HG02981 (cell line): ENCODE measurements around the gene REEP1.

ENCODE experiments used
- ATAC-seq: cut with Tn5 transposase; IDR thresholded peaks from one replicate; pipeline ENCODE4 v1.9.1; 2021; ENCODE audit warnings: mild to moderate bottlenecking, moderate library complexity; ENCODE audit not compliant: unreplicated experiment

Gene REEP1

GRCh38 chr2:86337244-86337835, at the start of gene REEP1:
TSS of gene REEP1 (minus strand) at chr2:86337626. CDS start at chr2:86337510, 116 bp downstream.
- no peak for ATAC-seq

- ATAC-seq: no peak
These were observed 46.4 kb upstream of the REEP1 start for GRCh38 chr2:86383844-86384243.

- ATAC-seq: no peak
These were observed 45.3 kb upstream of the REEP1 start for GRCh38 chr2:86382698-86383097.

GRCh38 chr2:86382108-86382507, 44.7 kb upstream of the REEP1 start:
- ATAC-seq: no peak

- ATAC-seq: no peak
These were observed 41.0 kb upstream of the REEP1 start for GRCh38 chr2:86378469-86378868.

GRCh38 chr2:86375623-86376022, 38.2 kb upstream of the REEP1 start:
- ATAC-seq: no peak

- no peak for ATAC-seq
These were observed 35.4 kb upstream of the REEP1 start for GRCh38 chr2:86372641-86373502.

- ATAC-seq: no peak
These were observed 34.7 kb upstream of the REEP1 start for GRCh38 chr2:86372133-86372532.

GRCh38 chr2:86371527-86371926, 34.1 kb upstream of the REEP1 start:
- no peak for ATAC-seq

GRCh38 chr2:86370579-86370978, 33.2 kb upstream of the REEP1 start:
- no peak for ATAC-seq

- ATAC-seq: no peak
These were observed 30.9 kb upstream of the REEP1 start for GRCh38 chr2:86368161-86368824.

GRCh38 chr2:86367499-86367777, 30.0 kb upstream of the REEP1 start:
- no peak for ATAC-seq

- no peak for ATAC-seq
These were observed 29.4 kb upstream of the REEP1 start for GRCh38 chr2:86366651-86367498.

- no peak for ATAC-seq
These were observed 27.5 kb upstream of the REEP1 start for GRCh38 chr2:86364894-86365293.

- ATAC-seq: no peak
These were observed 23.4 kb upstream of the REEP1 start for GRCh38 chr2:86360776-86361175.

- ATAC-seq: no peak
These were observed 21.5 kb upstream of the REEP1 start for GRCh38 chr2:86358957-86359356.

- no peak for ATAC-seq
These were observed 20.1 kb upstream of the REEP1 start for GRCh38 chr2:86357392-86357963.

- no peak for ATAC-seq
These were observed 15.3 kb upstream of the REEP1 start for GRCh38 chr2:86352727-86353221.

- no peak for ATAC-seq
These were observed 14.8 kb upstream of the REEP1 start for GRCh38 chr2:86352137-86352726.

- no peak for ATAC-seq
These were observed 13.3 kb upstream of the REEP1 start for GRCh38 chr2:86350751-86351150.
